Kidney (tissue), 14 donors: ENCODE measurements around the gene SDK1. TPM values are rescaled to one million over a fixed set of nuclear protein-coding genes. Genes with fewer than 3 reads are reported as not detected.

Source experiments
- DNase-seq, 5 donors: peaks; one replicate each; pipeline ENCODE4 v3.0.0-alpha.2; 2013 to 2020
- FAIRE-seq: peaks from 2 replicates; lab custom pipeline; 2012; peaks lifted over from hg19 to GRCh38; lab: Jason Lieb, UNC
- H3K27ac ChIP-seq, 2 donors: one replicate each; pipeline ENCODE4 v1.7.0; 2013; ENCODE audit warnings: low read depth in 2 of 2, low read length in 2 of 2, inconsistent platforms in 1 of 2
- H3K27me3 ChIP-seq: one replicate; pipeline ENCODE4 v1.7.1; 2013; ENCODE audit warnings: low read length, inconsistent platforms; ENCODE audit not compliant: control insufficient read depth, insufficient read depth
- H3K36me3 ChIP-seq, 3 donors: one replicate each; pipeline versions ENCODE4 v1.7.0 to v1.7.1; 2013; ENCODE audit warnings: low read length in 3 of 3, control low read depth in 1 of 3, inconsistent platforms in 1 of 3; ENCODE audit not compliant: insufficient read depth in 3 of 3, control insufficient read depth in 2 of 3
- H3K4me1 ChIP-seq, 3 donors: one replicate each; pipeline versions ENCODE4 v1.7.0 to v1.7.1; 2013; ENCODE audit warnings: low read length in 3 of 3, inconsistent platforms in 1 of 3, low read depth in 1 of 3; ENCODE audit not compliant: control insufficient read depth in 2 of 3, insufficient read depth in 2 of 3
- H3K4me3 ChIP-seq, 3 donors: one replicate each; pipeline versions ENCODE4 v1.7.0 to v1.8.1; 2013; ENCODE audit warnings: low read length in 3 of 3, control low read depth in 1 of 3, inconsistent platforms in 1 of 3
- H3K9ac ChIP-seq, 3 donors: one replicate each; pipeline versions ENCODE4 v1.7.0 to v1.7.1; 2013; ENCODE audit warnings: low read length in 3 of 3, control low read depth in 1 of 3, inconsistent platforms in 1 of 3
- H3K9me3 ChIP-seq, 3 donors: one replicate each; pipeline versions ENCODE4 v1.7.0 to v1.7.1; 2013; ENCODE audit warnings: low read length in 3 of 3, control low read depth in 1 of 3, inconsistent platforms in 1 of 3; ENCODE audit not compliant: control insufficient read depth in 2 of 3, insufficient read depth in 1 of 3
- CTCF ChIP-seq: IDR thresholded peaks from 3 replicates; pipeline ENCODE4 v1.5.1; 2012; ENCODE audit warnings: mild to moderate bottlenecking, moderate library complexity, borderline replicate concordance; ENCODE audit not compliant: insufficient read depth; ENCODE audit errors: extremely low read depth
- intact Hi-C: fragments of 100-400 bp; cut with DNase I; formaldehyde crosslinking; loops from one replicate; pipeline ENCODE4 v1.11.1; 2022
- polyA plus RNA-seq: library from polyadenylated mRNA; stranded (reverse); fragments of 350-450 nt; fragmentation: Illumina TruSeq; extraction: RNeasy Lipid Tissue Mini Kit (QIAGEN cat#74804); gene quantifications from one replicate; pipeline ENCODE4 v1.2.3, GENCODE V29; 2014; ENCODE audit warnings: low read depth, low replicate concordance; ENCODE audit not compliant: insufficient read depth
- total RNA-seq: library from RNA; stranded (reverse); fragmentation: NEBNext Ultra II Directional; extraction: Animal tissue kit (Norgen Biotek cat#: 25700); gene quantifications from one replicate; pipeline ENCODE4 v1.2.1, GENCODE V29; 2021
- donor health status: control.
- donor health status: control.
- donor health status: control.
- donor health status: control.
- donor health status: control.
- donor health status: DM: yes; HTN: yes; CAD: no.
- donor health status: Normal renal cell carcinoma (clear cell type).

The SDK1 gene
- total and polyA plus RNA-seq, 2 donors from 2014 or later = 2.0 to 38.3 TPM

- no peak overlapping the region for H3K27ac ChIP-seq
- no peaks in the 10 kb centered on the region for H3K9me3 ChIP-seq
Measured at GRCh38 chr7:4129481-4130122, 828.5 kb downstream of the SDK1 start.

GRCh38 chr7:4131063-4131462 lies 830.0 kb downstream of the SDK1 start:
- peak in 1 of 5 donors; percentile 24 for DNase-seq
- Histone ChIP-seq H3K9ac (no peak overlapping the region), H3K4me3 (no peak overlapping the region), H3K9me3 (no peaks in the 10 kb centered on the region), H3K27me3 (no peaks in the 10 kb centered on the region), H3K4me1 (no peaks in the 10 kb centered on the region), H3K36me3 (no peaks in the 10 kb centered on the region), H3K27ac (no peak overlapping the region)
- no peak for FAIRE-seq
- TF ChIP-seq CTCF = no peak
- intact Hi-C loops = no loop called here

More at GRCh38 chr7:4129481-4130122, 828.5 kb downstream of the SDK1 start:
- H3K36me3 ChIP-seq = no peaks in the 10 kb centered on the region
- DNase-seq = peak in 2 of 5 donors; percentile 35 to 70
- FAIRE-seq = no peak
- H3K27me3 ChIP-seq = no peaks in the 10 kb centered on the region
- no peak overlapping the region for H3K4me3 ChIP-seq
- no peak overlapping the region for H3K9ac ChIP-seq
- no peaks in the 10 kb centered on the region for H3K4me1 ChIP-seq
- TF ChIP-seq CTCF = no peak
- intact Hi-C loops = no loop called here

GRCh38 chr7:4132221-4132620 lies 831.2 kb downstream of the SDK1 start:
- intact Hi-C loops = no loop called here
- no peak overlapping the region for H3K4me3 ChIP-seq
- no peak overlapping the region for H3K9ac ChIP-seq
- no peak overlapping the region for H3K27ac ChIP-seq
- no peak for TF ChIP-seq CTCF
- no peaks in the 10 kb centered on the region for H3K9me3 ChIP-seq
- no peaks in the 10 kb centered on the region for H3K4me1 ChIP-seq
- no peaks in the 10 kb centered on the region for H3K36me3 ChIP-seq
- no peaks in the 10 kb centered on the region for H3K27me3 ChIP-seq
- FAIRE-seq (no peak), DNase-seq (peak in 1 of 5 donors; percentile 39)
